Mesothelial cell of epicardium (in vitro differentiated cells): ENCODE data around the gene IL13RA1. TPM values are rescaled to one million over a fixed set of nuclear protein-coding genes. Genes with fewer than 3 reads are reported as not detected.

ENCODE experiments used
- DNase-seq, 2 experiments: peaks; one replicate each; pipeline ENCODE4 v3.0.0; 2021; ENCODE audit warnings: low spot score in 2 of 2; ENCODE audit not compliant: unreplicated experiment in 2 of 2
- H3K27ac Mint-ChIP-seq: 2 replicates; pipeline ENCODE4 v1.8.0; 2021; ENCODE audit warnings: mixed read lengths
- H3K27me3 Mint-ChIP-seq: 2 replicates; pipeline ENCODE4 v1.8.0; 2021; ENCODE audit warnings: low read depth, mixed read lengths
- H3K36me3 Mint-ChIP-seq: 2 replicates; pipeline ENCODE4 v1.8.0; 2021; ENCODE audit warnings: mixed read lengths
- H3K4me1 Mint-ChIP-seq: 2 replicates; pipeline ENCODE4 v1.8.0; 2021; ENCODE audit warnings: mixed read lengths
- H3K4me3 Mint-ChIP-seq: 2 replicates; pipeline ENCODE4 v1.8.0; 2021; ENCODE audit warnings: mild to moderate bottlenecking, moderate library complexity, mixed read lengths
- H3K9me3 Mint-ChIP-seq: 2 replicates; pipeline ENCODE4 v1.8.0; 2021; ENCODE audit warnings: mixed read lengths
- CTCF ChIP-seq: fragments of 200-600 bp; sonication (generic); IDR thresholded peaks from one replicate; pipeline ENCODE4 v1.5.0; 2021; ENCODE audit warnings: antibody characterized with exemption; ENCODE audit not compliant: unreplicated experiment
- total RNA-seq: library from RNA; stranded (reverse); gene quantifications from 3 replicates; pipeline ENCODE4 v1.2.1, GENCODE V29; 2021

IL13RA1 gene
- total RNA-seq, 1 donor from 2014 or later, result 24.5 TPM

- Mint-ChIP-seq H3K9me3 (peaks cover 34% of the 10 kb centered on the region), H3K27ac (no peak overlapping the region), H3K4me1 (peaks cover 8% of the 10 kb centered on the region), H3K27me3 (no peaks in the 10 kb centered on the region), H3K36me3 (no peaks in the 10 kb centered on the region), H3K4me3 (no peak overlapping the region)
- no peak for DNase-seq
- TF ChIP-seq CTCF, result no peak
These were observed 4.0 kb upstream of the IL13RA1 start for GRCh38 chrX:118723376-118723775.

- no peak for TF ChIP-seq CTCF
- H3K9me3 Mint-ChIP-seq, result peaks cover 32% of the 10 kb centered on the region
These were observed 3.0 kb upstream of the IL13RA1 start for GRCh38 chrX:118724365-118724764.

GRCh38 chrX:118724775-118725174 lies 2.6 kb upstream of the IL13RA1 start:
- H3K4me3 Mint-ChIP-seq, result no peak overlapping the region
- peaks cover 28% of the 10 kb centered on the region for H3K9me3 Mint-ChIP-seq
- TF ChIP-seq CTCF, result no peak
- no peak for DNase-seq
- no peaks in the 10 kb centered on the region for H3K27me3 Mint-ChIP-seq
- peaks cover 13% of the 10 kb centered on the region for H3K4me1 Mint-ChIP-seq
- H3K27ac Mint-ChIP-seq, result no peak overlapping the region
- H3K36me3 Mint-ChIP-seq, result no peaks in the 10 kb centered on the region

More at GRCh38 chrX:118724365-118724764, 3.0 kb upstream of the IL13RA1 start:
- Mint-ChIP-seq H3K4me1 (peaks cover 13% of the 10 kb centered on the region), H3K27me3 (no peaks in the 10 kb centered on the region), H3K27ac (no peak overlapping the region), H3K4me3 (no peak overlapping the region), H3K36me3 (no peaks in the 10 kb centered on the region)
- DNase-seq, result no peak

GRCh38 chrX:118726396-118726795 lies 1.0 kb upstream of the IL13RA1 start:
- H3K9me3 Mint-ChIP-seq, result peaks cover 22% of the 10 kb centered on the region
- peak overlapping the region; percentile 37 for H3K27ac Mint-ChIP-seq

GRCh38 chrX:118727686-118728339 lies 407 bp downstream of the IL13RA1 start:
- Mint-ChIP-seq H3K4me3 (peak overlapping the region; percentile 74), H3K36me3 (no peaks in the 10 kb centered on the region), H3K4me1 (peaks cover 17% of the 10 kb centered on the region), H3K27me3 (no peaks in the 10 kb centered on the region), H3K9me3 (peaks cover 18% of the 10 kb centered on the region), H3K27ac (peak overlapping the region; percentile 43)
- peak in 1 of 2 experiments; percentile 43 for DNase-seq
- no peak for TF ChIP-seq CTCF

More at GRCh38 chrX:118726396-118726795, 1.0 kb upstream of the IL13RA1 start:
- DNase-seq, result no peak
- peak overlapping the region; percentile 35 for H3K4me3 Mint-ChIP-seq
- no peak for TF ChIP-seq CTCF
- no peaks in the 10 kb centered on the region for H3K27me3 Mint-ChIP-seq
- peaks cover 17% of the 10 kb centered on the region for H3K4me1 Mint-ChIP-seq
- H3K36me3 Mint-ChIP-seq, result no peaks in the 10 kb centered on the region
